A549 treated with AZD2906 at 1 μM for 4 hours (cell line): Measurements from ENCODE around the gene DONSON. TPM values are rescaled to one million over a fixed set of nuclear protein-coding genes. Genes with fewer than 3 reads are reported as not detected.

Source experiments
- total RNA-seq: library from RNA; stranded (reverse); fragments of 200-300 nt; extraction: Qiagen RNA extraction; gene quantifications from 5 replicates; pipeline ENCODE4 v1.2.3, GENCODE V29; 2022

Gene DONSON, protein sequence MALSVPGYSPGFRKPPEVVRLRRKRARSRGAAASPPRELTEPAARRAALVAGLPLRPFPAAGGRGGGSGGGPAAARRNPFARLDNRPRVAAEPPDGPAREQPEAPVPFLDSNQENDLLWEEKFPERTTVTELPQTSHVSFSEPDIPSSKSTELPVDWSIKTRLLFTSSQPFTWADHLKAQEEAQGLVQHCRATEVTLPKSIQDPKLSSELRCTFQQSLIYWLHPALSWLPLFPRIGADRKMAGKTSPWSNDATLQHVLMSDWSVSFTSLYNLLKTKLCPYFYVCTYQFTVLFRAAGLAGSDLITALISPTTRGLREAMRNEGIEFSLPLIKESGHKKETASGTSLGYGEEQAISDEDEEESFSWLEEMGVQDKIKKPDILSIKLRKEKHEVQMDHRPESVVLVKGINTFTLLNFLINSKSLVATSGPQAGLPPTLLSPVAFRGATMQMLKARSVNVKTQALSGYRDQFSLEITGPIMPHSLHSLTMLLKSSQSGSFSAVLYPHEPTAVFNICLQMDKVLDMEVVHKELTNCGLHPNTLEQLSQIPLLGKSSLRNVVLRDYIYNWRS
- total RNA-seq = 14.7 to 17.9 TPM (median 17.2 TPM) in 5 replicates

DNA sequence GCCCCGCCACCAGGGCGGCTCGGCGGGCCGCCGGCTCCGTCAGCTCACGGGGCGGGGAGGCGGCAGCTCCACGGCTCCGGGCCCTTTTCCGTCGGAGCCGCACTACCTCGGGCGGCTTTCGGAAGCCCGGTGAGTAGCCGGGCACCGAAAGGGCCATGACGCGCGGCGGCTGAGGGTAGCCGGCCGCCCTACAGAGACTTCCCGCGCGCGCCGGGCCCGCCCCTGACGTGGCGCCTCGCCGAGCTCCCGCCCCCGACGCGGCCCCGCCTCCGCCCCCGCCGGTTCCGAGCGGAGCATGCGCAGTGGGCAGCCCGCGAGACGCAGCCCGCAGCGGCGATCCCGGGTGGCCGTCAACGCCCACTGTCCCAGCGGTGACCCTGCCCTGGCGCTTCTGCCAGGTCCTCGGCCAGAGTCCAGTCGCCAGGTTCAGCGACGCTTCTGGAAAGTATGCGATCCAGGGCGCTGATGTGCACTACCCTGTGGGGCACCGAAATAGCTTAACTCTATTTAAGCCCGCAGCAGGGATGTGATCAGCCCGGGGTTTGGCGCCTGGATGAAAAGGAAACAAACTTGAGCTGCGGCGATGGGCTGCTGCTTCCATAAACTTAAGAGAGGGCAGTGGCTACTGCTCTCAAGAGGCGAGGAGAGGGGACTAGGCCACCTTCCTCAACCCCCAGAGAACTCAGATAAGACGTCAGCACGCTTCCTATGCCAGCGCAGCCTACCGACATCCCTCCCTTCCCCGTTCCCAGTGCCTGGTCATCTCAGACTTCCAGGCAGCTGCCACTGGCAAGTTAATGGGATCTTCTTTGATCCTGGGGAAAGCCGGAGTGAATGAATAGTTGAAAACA, at the start of gene DONSON:
TSS of gene DONSON (minus strand) at position 200 of the 851 bp plus-strand sequence. CDS start at position 157, 43 bp downstream.

DNA sequence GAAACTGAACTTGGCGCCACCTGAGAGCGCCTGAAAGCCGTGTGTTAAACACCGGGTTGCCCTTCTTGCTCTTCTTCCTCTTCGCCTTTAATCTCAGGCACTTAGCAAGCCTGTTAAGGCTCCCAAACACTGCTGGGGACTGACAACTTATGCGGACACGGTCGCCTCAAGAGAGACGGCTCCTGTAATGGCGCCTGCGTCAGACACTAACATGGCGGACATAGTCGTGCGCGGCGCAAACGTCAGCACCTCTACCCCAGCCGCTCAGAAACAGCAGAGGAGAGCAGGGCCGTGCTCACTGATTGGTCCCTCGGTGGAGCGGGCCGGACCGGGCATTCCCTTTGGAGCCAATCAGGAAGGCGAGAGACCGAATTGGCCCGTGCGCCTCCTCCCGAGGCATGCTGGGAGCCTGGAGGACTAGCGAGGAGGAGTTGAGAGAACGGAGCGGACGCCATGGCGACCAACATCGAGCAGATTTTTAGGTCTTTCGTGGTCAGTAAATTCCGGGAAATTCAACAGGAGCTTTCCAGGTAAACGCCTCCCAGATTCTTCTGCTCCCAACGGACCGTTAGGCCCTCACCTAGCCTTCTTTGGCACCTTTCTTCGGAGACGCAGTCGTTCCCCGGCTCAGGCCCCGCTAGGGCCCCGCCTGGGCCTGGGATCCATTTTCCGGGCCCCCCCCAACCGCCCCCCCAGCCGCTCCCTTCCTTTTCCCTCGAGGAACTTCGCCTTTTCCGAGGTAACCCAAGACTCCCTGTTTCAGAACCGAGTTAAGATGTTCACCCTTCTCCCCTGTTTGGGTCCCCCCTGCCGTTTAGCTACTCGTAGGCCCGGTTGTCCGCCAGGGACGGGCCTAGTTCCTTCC, 45.6 kb downstream of the DONSON start, which contains the start of gene SON:
TSS of gene SON (plus strand) at position 399 of the 865 bp plus-strand sequence. CDS start at position 454, 55 bp downstream.

DNA sequence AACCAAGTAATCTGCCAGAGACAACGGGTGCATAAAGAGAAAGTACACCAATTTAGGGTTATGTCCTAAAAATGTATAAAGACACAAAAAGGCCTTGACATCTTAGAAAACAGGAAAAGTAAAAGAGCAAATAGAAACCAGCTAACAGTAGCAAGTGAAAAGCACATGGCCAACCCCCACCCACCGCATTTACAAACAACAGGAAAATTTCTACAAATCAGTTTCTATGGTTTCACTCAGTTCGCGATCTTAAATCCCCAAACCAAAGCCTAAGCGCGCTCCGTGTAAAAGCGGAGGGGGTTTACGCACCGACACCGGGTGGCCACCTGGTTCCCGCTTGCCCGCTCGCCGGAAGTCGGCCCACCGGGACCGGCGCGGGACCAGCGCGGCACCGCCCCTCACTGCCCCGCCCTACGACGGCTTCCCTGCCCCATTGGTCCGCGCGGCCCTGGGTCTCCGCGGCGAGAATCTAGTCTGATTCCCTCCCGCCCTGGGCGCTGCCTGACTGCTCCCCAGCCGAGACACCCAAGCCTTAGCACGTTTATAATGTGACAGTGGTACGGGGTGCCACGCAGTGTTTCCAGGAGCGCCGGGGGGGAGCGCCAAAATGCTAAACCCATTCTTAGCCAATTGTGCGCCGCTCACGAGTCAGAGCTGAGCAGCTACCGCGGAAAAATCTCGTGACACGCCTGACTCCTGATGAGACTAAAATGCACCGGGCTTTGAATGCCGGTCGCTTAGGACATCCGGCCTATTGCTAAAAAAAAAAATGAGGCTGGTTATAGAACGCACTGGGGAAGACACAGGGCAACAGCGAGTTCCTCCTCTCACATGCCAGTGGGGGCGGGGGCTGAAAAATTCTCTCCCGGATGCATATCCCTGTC, 46.5 kb downstream of the DONSON start, which contains the start of gene GART:
TSS of gene GART (minus strand) at position 362 of the 884 bp plus-strand sequence. CDS start 2,802 bp downstream, outside the sequence.

Other genes with a start within 250 kb of the DONSON start
- gene IFNGR2, start 185.3 kb downstream of the DONSON start, total RNA-seq = 49.3 to 57.0 TPM (median 54.8 TPM) in 5 replicates
- 9.8 to 12.8 TPM (median 10.5 TPM) in 5 replicates for gene TMEM50B, start 108.7 kb downstream of the DONSON start, total RNA-seq
- 0.27 to 0.38 TPM (median 0.29 TPM) in 5 replicates for gene DNAJC28, start 97.0 kb downstream of the DONSON start, total RNA-seq
- 57.3 to 67.7 TPM (median 64.2 TPM) in 5 replicates for gene GART, start 46.6 kb downstream of the DONSON start, total RNA-seq
- 72.3 to 112 TPM (median 78.3 TPM) in 5 replicates for gene SON, start 45.6 kb downstream of the DONSON start, total RNA-seq
- gene CRYZL1, start 53.1 kb upstream of the DONSON start, total RNA-seq = 11.7 to 13.5 TPM (median 12.4 TPM) in 5 replicates
- gene ITSN1, start 53.8 kb upstream of the DONSON start, total RNA-seq = 18.8 to 25.2 TPM (median 20.8 TPM) in 5 replicates